Measurements from ENCODE around the gene SNRNP25.

DNA sequence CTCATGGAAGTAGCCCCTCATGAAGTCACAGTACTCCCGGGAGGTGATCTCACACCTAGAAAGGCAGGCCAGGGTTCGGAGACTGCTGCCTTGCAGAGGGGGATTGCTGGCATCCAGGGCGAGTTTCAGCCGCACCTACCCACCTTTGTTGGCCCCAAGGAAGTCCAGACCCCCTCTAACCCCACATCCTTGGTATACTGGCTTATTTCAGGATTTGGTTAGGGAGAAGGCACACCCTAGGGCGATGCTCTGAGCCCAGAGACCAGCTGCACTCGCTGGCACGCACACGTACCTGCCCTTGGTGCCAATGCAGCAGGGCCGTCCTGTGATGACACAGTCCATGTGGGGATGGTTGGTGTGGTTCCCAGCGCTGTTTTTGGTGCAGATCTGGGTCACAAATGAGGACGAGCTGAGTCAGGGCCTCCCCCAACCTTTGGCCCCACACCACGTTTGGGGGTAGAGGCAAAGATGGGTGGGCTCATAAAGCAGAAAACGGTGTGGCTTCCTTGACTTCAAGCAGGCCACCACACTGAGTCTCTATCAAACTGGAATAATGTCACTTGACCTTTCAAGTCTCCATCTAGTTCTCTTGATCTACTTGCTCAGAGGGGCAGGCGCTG is 5.9 kb downstream of the SNRNP25 start:
- no peak for TF ChIP-seq CTCF (IDR thresholded peaks at IDR 0.05)
- TF ChIP-seq EZH2 (IDR thresholded peaks at IDR 0.05; ENCODE audit: borderline replicate concordance, insufficient read depth, low read depth, low read length, poor library complexity, severe bottlenecking) = no peak

Data from B cell (primary cell).